Central memory CD8-positive, alpha-beta T cell (primary cell): ENCODE measurements around the gene GPBP1L1.
"Not testable (repeated sequence)": the region's sequence is repeated elsewhere in the genome, so short reads cannot be mapped to it uniquely, and the experiment has no call there.

Experiments
- ATAC-seq: fragments of 150-1000 bp; cut with Tn5 transposase; replicated peaks from 2 replicates; pipeline ENCODE4 v1.10.0; 2022; ENCODE audit warnings: mild to moderate bottlenecking, moderate FRiP score, moderate number of reproducible peaks; ENCODE audit not compliant: poor library complexity, severe bottlenecking; ENCODE audit errors: extremely low read depth
- DNase-seq, 2 donors: peaks; one replicate each; pipeline ENCODE4 v3.0.0; 2021; ENCODE audit warnings: low spot score in 2 of 2
- H3K27ac Mint-ChIP-seq: one replicate; pipeline ENCODE4 v1.8.0; 2022; ENCODE audit warnings: low read depth, mild to moderate bottlenecking, moderate library complexity, mixed read lengths
- H3K27me3 Mint-ChIP-seq: one replicate; pipeline ENCODE4 v1.8.0; 2022; ENCODE audit warnings: mixed read lengths
- H3K36me3 Mint-ChIP-seq: one replicate; pipeline ENCODE4 v1.8.0; 2022; ENCODE audit warnings: mild to moderate bottlenecking, moderate library complexity, mixed read lengths; ENCODE audit not compliant: insufficient read depth
- H3K4me1 Mint-ChIP-seq: one replicate; pipeline ENCODE4 v1.8.0; 2022; ENCODE audit warnings: mixed read lengths
- H3K4me3 Mint-ChIP-seq: one replicate; pipeline ENCODE4 v1.8.0; 2022; ENCODE audit warnings: mild to moderate bottlenecking, moderate library complexity, mixed read lengths
- H3K9me3 Mint-ChIP-seq: one replicate; pipeline ENCODE4 v1.8.0; 2022; ENCODE audit warnings: mixed read lengths

Gene GPBP1L1

DNA sequence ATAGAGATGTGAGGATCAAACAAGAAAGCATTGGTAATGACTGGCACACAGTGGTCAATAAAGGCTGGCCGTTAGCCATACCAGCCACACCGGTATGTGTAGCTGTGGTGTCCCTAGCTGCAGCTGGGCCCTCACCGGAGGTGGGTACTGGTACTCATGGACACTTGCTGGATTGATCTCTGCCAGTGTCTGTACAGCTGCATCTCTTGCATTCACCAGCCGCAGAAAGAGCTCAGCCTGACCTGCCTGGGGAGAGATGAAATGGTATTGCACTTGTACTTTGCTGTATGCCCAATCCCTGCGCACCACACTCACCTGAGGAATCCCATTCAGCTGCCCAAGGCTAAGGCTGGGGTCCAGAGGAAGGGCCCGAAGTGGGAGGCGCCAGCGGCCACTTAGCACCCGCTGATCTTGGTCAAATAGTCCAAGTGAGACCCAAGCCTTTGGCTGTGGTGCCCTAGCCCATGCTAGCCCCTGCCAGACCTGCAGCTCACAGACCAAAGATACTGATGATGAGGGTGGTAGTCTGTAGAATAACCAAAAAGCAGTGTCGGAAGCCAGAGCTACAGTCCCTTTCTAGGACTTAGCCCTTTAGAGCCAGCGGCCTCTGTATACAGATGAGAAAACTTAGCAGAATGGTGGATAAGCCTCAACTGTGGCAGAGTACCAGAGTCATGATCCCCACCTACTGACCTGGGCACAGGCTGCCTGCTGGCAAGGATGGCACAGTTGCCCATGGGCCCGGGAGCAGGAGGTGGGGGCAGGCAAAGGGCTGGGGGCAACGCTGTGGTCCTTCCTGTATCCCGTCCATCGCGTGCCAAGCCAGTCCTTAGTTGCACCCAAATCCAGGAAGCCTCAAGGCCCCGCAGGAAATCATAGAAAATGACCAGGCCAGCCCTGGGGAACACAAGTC lies 65.5 kb downstream of the GPBP1L1 start:
- H3K9me3 Mint-ChIP-seq, result no peaks in the 10 kb centered on the region
- H3K27me3 Mint-ChIP-seq, result no peaks in the 10 kb centered on the region
- no peak for DNase-seq
- H3K27ac Mint-ChIP-seq, result no peak overlapping the region
- peaks cover 35% of the 10 kb centered on the region for H3K36me3 Mint-ChIP-seq
- no peak overlapping the region for H3K4me3 Mint-ChIP-seq
- ATAC-seq, result no peak
- no peaks in the 10 kb centered on the region for H3K4me1 Mint-ChIP-seq

DNA sequence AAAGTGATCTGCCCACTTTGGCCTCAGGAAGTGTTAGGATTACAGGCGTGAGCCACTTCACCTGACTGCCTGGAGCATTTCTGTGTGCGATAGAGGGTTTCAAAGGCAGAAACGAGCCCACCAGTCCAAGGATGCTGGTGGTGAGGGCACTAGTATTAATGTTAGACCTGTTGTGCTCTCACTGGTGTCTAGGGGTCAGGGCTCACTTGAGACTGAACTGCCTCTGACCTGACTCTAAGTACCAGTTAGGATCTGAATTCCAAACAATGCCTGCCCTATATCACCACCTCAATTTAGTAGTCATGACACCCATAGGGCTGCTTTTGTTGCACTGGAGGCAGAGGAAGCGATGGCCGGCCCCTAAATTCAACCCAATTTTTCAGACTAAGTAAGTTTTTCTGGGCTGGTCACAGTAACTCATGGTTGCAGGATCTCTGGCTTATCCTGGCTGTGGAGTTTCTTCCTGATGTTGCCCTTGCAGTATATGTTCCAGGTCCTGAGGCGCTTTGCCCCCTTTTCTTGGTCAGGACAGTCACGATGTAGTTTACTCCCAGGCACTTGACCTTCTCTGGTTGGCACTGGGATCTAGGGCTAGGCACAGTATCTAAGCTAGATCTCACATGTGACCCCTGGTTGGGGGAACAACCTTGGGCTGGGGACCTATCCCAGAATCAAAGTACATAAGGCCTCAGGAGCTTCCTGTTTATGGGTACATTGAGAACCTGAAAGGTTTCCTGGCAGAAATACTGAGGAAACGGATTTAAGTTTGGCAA lies 67.0 kb downstream of the GPBP1L1 start:
- H3K9me3 Mint-ChIP-seq, result no peaks in the 10 kb centered on the region
- no peak overlapping the region for H3K27ac Mint-ChIP-seq
- no peaks in the 10 kb centered on the region for H3K27me3 Mint-ChIP-seq
- no peak for DNase-seq
- no peak overlapping the region for H3K4me3 Mint-ChIP-seq
- H3K36me3 Mint-ChIP-seq, result peaks cover 42% of the 10 kb centered on the region
- H3K4me1 Mint-ChIP-seq, result no peaks in the 10 kb centered on the region
- ATAC-seq, result no peak

DNA sequence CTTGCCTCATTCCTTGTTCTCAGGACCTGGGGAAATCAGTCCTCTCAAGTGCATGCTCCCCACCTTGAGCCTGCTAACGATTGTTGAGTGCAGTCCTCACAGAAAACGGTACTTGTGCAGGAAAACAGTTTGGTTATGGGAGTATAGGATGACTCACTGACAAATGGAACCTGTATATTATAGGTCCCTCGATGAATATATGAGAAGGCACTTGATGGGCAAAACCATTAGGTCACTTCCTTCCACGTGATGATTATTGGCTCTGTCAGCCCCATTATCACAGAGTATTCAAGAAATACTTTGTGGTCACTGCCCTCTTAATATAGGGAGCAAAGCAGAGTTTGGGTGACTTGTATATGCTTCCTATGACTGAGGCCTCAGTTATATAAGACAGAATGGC lies 68.7 kb downstream of the GPBP1L1 start:
- peaks cover 38% of the 10 kb centered on the region for H3K36me3 Mint-ChIP-seq
- H3K9me3 Mint-ChIP-seq, result no peaks in the 10 kb centered on the region

DNA sequence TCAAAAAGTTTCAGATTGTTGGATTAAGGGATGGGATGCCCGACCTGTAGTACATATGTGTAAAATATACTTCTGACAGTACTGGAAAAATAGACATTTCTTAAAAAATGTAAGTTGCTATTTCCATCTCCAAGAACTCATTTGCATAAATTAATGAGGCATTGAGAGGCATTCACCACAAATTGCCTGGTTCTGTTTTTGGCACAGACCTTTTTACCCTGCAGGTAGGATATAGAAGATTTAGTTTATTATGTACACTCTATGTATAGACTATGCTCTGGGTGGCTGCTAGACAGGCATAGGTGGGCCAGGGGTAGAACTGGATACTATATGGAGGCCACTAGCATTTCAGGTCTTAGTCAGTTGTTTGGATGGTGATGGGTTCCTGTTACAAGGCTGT lies 70.4 kb downstream of the GPBP1L1 start:
- Mint-ChIP-seq H3K36me3 (peaks cover 45% of the 10 kb centered on the region), H3K4me3 (no peak overlapping the region), H3K9me3 (no peaks in the 10 kb centered on the region), H3K4me1 (no peaks in the 10 kb centered on the region), H3K27ac (no peak overlapping the region), H3K27me3 (no peaks in the 10 kb centered on the region)
- ATAC-seq (no peak), DNase-seq (no peak)

More for the DNA sequence above, 68.7 kb downstream of the GPBP1L1 start:
- ATAC-seq (no peak), DNase-seq (no peak)
- H3K4me3 Mint-ChIP-seq, result no peak overlapping the region
- H3K4me1 Mint-ChIP-seq, result no peaks in the 10 kb centered on the region
- H3K27me3 Mint-ChIP-seq, result no peaks in the 10 kb centered on the region
- H3K27ac Mint-ChIP-seq, result peak overlapping the region; percentile 27

DNA sequence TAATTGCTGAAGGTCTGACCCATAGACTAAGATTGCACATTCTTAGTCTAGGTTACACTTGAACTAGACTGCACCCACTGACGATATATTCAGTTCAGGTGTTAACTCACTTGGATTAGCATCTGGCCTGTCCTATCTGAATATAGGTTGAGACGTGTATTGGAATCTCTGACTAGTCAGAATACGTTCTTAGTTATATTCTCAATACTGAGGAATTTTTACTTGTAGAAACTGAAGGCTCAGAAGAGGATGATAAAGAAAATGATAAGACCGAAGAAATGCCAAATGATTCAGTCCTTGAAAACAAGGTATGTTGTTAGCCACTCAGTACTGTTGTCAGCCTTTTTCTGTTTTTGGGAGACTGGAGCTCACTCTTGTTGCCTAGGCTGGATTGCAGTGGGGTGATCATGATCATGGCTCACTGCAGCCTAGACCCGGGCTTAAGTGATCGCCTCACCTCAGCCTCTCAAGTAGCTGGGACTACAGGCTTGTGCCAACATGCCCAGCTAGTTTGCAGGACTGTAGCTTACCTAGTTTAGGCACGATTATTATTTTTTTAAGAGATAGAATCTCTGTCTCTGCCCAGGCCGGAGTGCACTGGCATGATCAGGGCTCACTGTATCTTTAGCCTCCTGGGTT lies 73.3 kb downstream of the GPBP1L1 start:
- no peak for ATAC-seq
- Mint-ChIP-seq H3K27ac (no peak overlapping the region), H3K36me3 (peaks cover 51% of the 10 kb centered on the region), H3K4me3 (no peak overlapping the region), H3K9me3 (no peaks in the 10 kb centered on the region), H3K27me3 (no peaks in the 10 kb centered on the region), H3K4me1 (peaks cover 7% of the 10 kb centered on the region)
- DNase-seq, result no peak

DNA sequence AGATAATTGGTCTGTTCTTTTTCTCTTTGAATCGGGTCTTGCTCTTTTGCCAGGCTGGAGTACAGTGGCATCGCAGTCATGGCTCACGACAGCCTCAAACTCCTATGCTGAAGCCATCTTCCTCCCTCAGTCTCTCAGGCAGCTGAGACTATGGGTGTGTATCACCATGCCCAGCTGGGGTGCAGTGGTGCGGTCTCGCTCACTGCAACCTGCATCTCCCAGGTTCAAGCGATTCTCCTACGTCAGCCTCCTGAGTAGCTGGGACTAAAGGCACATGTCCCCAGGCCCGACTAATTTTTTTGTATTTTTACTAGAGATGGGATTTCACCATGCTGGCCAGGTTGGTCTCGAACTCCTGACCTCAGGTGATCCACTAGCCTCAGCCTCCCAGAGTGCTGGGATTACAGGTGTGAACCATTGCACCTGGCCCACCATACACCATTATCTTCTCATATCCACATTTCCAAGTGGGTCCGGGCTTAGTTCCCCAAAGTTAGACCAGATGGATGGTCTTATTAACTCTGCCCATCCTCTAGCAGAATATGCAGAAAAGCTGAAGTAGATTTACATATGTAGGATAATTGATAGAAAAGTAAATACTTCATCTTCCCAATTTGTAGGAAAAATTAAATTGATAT lies 75.6 kb downstream of the GPBP1L1 start:
- no peaks in the 10 kb centered on the region for H3K9me3 Mint-ChIP-seq
- H3K27ac Mint-ChIP-seq, result peak overlapping the region; percentile 68
- H3K4me3 Mint-ChIP-seq, result no peak overlapping the region
- DNase-seq, result no peak
- ATAC-seq, result no peak
- H3K36me3 Mint-ChIP-seq, result peaks cover 54% of the 10 kb centered on the region
- H3K4me1 Mint-ChIP-seq, result peaks cover 16% of the 10 kb centered on the region
- no peaks in the 10 kb centered on the region for H3K27me3 Mint-ChIP-seq

DNA sequence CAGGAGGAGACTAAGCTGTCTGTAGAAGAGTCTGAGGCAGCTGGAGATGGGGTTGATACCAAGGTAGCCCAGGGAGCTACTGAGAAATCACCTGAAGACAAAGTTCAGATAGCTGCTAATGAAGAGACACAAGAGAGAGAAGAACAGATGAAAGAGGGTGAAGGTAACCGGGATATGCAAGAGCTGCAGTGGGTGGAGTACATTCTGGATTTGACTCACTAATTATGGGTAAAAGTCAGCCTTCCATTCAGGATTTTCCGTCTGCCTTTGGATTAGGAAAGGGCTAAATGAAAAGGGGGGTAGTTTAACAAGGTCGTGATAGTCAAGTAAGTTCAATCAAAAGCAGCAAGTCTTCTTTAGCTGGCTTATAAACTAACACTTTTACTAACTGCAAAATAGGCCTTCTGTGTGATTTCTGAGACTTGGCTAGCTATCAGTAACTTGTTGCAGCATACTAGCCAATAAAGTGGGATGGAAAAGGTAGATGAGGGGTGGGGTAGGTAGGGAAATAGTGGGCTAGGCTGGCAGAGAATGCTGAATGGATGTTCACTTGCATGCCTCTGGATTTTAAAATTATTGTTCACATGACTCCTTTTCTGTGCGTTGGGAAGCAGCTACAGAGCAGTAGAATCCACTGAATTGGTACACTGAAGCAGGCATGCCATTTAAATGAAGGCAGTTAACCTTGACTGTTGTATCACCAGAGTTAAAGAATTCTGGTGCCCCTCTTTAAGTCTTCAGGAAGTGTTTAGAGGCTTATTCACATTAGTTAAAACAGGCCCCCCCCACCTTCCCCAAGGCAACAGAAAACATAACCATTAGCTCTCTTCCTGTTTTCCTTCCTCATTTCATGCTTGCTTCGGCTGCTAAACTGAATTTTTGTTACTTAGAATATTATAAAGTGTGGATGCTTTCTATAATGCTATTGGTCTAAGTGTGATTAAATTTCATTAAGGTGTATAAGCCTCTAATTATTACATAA lies 77.9 kb downstream of the GPBP1L1 start:
- ATAC-seq (no peak), DNase-seq (no peak)
- no peaks in the 10 kb centered on the region for H3K9me3 Mint-ChIP-seq
- H3K4me1 Mint-ChIP-seq, result peaks cover 21% of the 10 kb centered on the region
- peaks cover 48% of the 10 kb centered on the region for H3K36me3 Mint-ChIP-seq
- peak overlapping the region; percentile 40 for H3K27ac Mint-ChIP-seq
- H3K4me3 Mint-ChIP-seq, result no peak overlapping the region
- H3K27me3 Mint-ChIP-seq, result no peaks in the 10 kb centered on the region

DNA sequence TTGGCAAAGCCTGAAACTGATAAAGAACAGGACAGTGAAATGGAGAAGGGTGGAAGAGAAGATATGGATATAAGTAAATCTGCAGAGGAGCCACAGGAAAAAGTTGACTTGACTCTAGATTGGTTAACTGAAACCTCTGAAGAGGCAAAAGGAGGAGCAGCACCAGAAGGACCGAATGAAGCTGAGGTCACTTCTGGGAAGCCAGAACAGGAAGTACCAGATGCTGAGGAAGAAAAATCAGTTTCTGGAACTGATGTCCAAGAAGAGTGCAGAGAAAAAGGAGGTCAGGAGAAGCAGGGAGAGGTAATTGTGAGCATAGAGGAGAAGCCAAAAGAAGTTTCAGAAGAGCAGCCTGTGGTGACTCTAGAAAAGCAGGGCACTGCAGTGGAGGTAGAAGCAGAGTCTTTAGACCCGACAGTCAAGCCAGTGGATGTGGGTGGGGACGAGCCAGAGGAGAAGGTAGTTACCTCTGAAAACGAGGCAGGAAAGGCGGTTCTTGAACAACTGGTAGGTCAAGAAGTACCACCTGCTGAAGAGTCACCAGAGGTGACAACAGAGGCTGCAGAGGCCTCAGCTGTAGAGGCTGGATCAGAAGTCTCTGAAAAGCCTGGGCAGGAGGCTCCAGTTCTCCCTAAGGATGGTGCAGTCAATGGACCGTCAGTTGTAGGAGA lies 78.8 kb downstream of the GPBP1L1 start:
- ATAC-seq (no peak), DNase-seq (no peak)
- H3K4me1 Mint-ChIP-seq, result peaks cover 21% of the 10 kb centered on the region
- H3K36me3 Mint-ChIP-seq, result peaks cover 55% of the 10 kb centered on the region
- H3K4me3 Mint-ChIP-seq, result no peak overlapping the region
- H3K9me3 Mint-ChIP-seq, result no peaks in the 10 kb centered on the region
- peak overlapping the region; percentile 25 for H3K27ac Mint-ChIP-seq
- no peaks in the 10 kb centered on the region for H3K27me3 Mint-ChIP-seq

DNA sequence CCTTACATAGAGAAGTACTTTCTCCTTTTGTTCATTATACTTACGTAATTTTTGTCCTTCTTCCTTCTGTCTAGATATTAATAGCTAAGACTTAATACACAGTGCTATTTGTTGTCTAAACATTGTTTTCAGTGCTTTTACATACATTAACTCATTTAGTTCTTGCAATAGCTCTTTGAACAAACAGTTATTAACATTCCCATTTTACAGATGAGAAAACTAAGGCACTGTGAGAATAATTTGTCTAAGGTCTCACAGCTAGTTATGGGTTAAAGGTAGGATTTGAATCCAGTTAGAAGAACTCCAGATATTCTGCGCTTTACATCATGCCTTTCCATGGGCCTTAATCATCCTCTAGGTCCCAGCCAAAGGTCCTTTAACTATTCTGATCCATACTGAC lies 82.1 kb downstream of the GPBP1L1 start:
- ATAC-seq, result no peak
- DNase-seq, result no peak
- Mint-ChIP-seq H3K27ac (peak overlapping the region; percentile 6), H3K4me3 (no peak overlapping the region), H3K27me3 (no peaks in the 10 kb centered on the region), H3K4me1 (peaks cover 43% of the 10 kb centered on the region), H3K36me3 (peaks cover 49% of the 10 kb centered on the region), H3K9me3 (no peaks in the 10 kb centered on the region)

DNA sequence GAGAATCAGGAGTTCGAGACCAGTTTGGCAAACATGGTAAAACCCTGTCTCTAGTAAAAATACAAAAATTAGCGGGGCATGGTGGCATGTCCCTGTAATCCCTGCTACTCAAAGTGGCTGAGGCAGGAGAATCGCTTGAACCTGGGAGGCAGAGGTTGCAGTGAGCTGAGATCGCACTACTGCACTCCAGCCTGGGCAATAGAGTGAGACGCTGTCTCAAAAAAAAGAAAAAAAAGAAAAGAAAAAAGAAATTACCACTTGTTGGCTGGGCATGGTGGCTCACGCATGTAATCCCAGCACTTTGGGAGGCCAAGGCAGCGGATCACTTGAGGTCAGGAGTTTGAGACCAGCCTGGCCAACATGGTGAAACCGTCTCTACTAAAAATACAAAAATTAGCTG lies 89.6 kb downstream of the GPBP1L1 start:
- not testable (repeated sequence) for H3K4me3 Mint-ChIP-seq, H3K9me3 Mint-ChIP-seq, H3K27me3 Mint-ChIP-seq, ATAC-seq, DNase-seq, H3K27ac Mint-ChIP-seq
- peaks cover 41% of the 10 kb centered on the region for H3K4me1 Mint-ChIP-seq
- peaks cover 42% of the 10 kb centered on the region for H3K36me3 Mint-ChIP-seq

DNA sequence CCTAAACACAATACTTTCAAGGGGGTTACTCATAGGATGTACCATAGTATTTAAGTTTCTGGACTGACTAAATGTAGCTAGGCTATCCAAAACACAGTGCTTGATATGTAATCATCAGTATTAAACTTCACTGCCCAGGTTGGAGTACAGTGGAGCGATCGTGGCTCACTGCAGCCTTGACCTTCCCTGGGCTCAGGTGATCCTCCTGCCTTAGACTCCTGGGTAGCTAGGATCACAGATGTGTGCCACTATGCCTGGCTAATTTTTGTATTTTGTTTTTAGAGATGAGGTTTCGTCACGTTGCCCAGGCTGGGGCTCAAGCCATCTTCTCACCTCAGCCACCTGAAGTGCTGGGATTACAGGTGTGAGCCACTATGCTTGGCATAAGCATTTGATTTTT lies 91.9 kb downstream of the GPBP1L1 start:
- ATAC-seq (no peak), DNase-seq (no peak)
- peaks cover 21% of the 10 kb centered on the region for H3K4me1 Mint-ChIP-seq
- H3K27ac Mint-ChIP-seq, result no peak overlapping the region
- no peaks in the 10 kb centered on the region for H3K9me3 Mint-ChIP-seq
- H3K4me3 Mint-ChIP-seq, result no peak overlapping the region
- H3K27me3 Mint-ChIP-seq, result no peaks in the 10 kb centered on the region
- H3K36me3 Mint-ChIP-seq, result peaks cover 36% of the 10 kb centered on the region
